OCI-LY3 (cell line): ENCODE data around the gene SLC22A3.

Experiments
- H2AFZ ChIP-seq: fragments of 200-600, 300-600 bp; shearing (Covaris generic); 2 replicates; pipeline ENCODE4 v1.6.0; 2014; ENCODE audit warnings: antibody characterized with exemption, low read depth, low read length
- H3K27ac ChIP-seq: fragments of 200-600, 300-600 bp; sonication (generic); 2 replicates; pipeline ENCODE4 v1.5.1; 2014; ENCODE audit warnings: mild to moderate bottlenecking, low read length, moderate library complexity, mixed read lengths
- H3K27me3 ChIP-seq: fragments of 200-600, 300-600 bp; sonication (generic); 2 replicates; pipeline ENCODE4 v1.6.1; 2014; ENCODE audit warnings: low read depth, low read length, mixed read lengths
- H3K36me3 ChIP-seq: fragments of 200-600, 300-600 bp; sonication (generic); replicated peaks from 2 replicates; pipeline ENCODE3; 2014; ENCODE audit warnings: low read depth, low read length, mixed read lengths
- H3K4me1 ChIP-seq: fragments of 300-600, 200-600 bp; sonication (generic); 2 replicates; pipeline ENCODE4 v1.6.1; 2014; ENCODE audit warnings: low read length, mixed read lengths
- H3K4me2 ChIP-seq: fragments of 200-600, 300-600 bp; sonication (generic); 2 replicates; pipeline ENCODE4 v1.6.1; 2014; ENCODE audit warnings: low read length, mixed read lengths
- H3K4me3 ChIP-seq: fragments of 300-600, 200-600 bp; sonication (generic); 2 replicates; pipeline ENCODE4 v1.5.1; 2014; ENCODE audit warnings: antibody characterized with exemption, mild to moderate bottlenecking, low read length, moderate library complexity
- H3K79me2 ChIP-seq: fragments of 300-600, 200-600 bp; shearing (Covaris generic); 2 replicates; pipeline ENCODE4 v1.6.1; 2014; ENCODE audit warnings: mild to moderate bottlenecking, low read length, mixed read lengths
- H3K9ac ChIP-seq: fragments of 300-600, 200-600 bp; shearing (Covaris generic); 2 replicates; pipeline ENCODE4 v1.6.0; 2014; ENCODE audit warnings: mild to moderate bottlenecking, low read length, moderate library complexity
- H3K9me3 ChIP-seq: fragments of 200-600, 300-600 bp; shearing (Covaris generic); 2 replicates; pipeline ENCODE4 v1.6.1; 2014; ENCODE audit warnings: low read length, mixed read lengths; ENCODE audit not compliant: insufficient read depth
- H4K20me1 ChIP-seq: fragments of 200-600, 300-600 bp; sonication (generic); 2 replicates; pipeline ENCODE4 v1.6.1; 2016; ENCODE audit warnings: low read length, mixed read lengths; ENCODE audit not compliant: insufficient read depth
- EZH2phosphoT487 ChIP-seq: fragments of 200-600 bp; shearing (Covaris generic); IDR thresholded peaks from 2 replicates; pipeline ENCODE4 v1.6.1; 2018; ENCODE audit warnings: antibody characterized with exemption, mixed run types, low read depth
- TF ChIP-seq, protein P1 (sequence below): fragments of 200-600, 300-600 bp; sonication (generic); IDR thresholded peaks from 2 replicates; pipeline ENCODE4 v1.5.1; 2014; ENCODE audit warnings: antibody characterized with exemption, low read length, low read depth

Gene SLC22A3

DNA sequence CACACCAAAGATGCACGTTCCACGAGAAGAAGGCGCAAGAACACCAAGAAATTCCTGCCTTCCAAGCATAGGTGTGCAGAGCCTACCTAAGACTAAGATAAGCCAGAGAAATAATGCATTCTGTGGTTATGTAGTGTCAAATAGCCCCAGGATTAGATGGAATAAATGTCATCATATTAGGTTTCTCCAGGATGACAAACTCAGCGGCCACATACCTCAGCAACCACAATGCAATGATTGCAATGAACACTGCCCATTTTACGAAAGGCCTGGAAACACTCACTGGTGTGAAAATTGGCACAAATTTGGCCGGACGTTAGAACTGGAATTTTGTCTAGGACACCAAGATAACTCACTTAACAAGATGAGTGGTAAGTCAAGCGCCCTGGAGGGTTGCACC lies 129.7 kb downstream of the SLC22A3 start:
- H4K20me1 ChIP-seq = no peaks in the 10 kb centered on the region
- no peak overlapping the region for H3K27ac ChIP-seq
- no peaks in the 10 kb centered on the region for H3K9me3 ChIP-seq
- H3K9ac ChIP-seq = no peak overlapping the region
- H2AFZ ChIP-seq = no peak overlapping the region
- no peaks in the 10 kb centered on the region for H3K27me3 ChIP-seq
- H3K36me3 ChIP-seq = no peaks in the 10 kb centered on the region
- no peak overlapping the region for H3K4me3 ChIP-seq
- H3K4me2 ChIP-seq = no peak overlapping the region
- H3K4me1 ChIP-seq = no peaks in the 10 kb centered on the region
- no peaks in the 10 kb centered on the region for H3K79me2 ChIP-seq
- TF ChIP-seq, protein P1, sequence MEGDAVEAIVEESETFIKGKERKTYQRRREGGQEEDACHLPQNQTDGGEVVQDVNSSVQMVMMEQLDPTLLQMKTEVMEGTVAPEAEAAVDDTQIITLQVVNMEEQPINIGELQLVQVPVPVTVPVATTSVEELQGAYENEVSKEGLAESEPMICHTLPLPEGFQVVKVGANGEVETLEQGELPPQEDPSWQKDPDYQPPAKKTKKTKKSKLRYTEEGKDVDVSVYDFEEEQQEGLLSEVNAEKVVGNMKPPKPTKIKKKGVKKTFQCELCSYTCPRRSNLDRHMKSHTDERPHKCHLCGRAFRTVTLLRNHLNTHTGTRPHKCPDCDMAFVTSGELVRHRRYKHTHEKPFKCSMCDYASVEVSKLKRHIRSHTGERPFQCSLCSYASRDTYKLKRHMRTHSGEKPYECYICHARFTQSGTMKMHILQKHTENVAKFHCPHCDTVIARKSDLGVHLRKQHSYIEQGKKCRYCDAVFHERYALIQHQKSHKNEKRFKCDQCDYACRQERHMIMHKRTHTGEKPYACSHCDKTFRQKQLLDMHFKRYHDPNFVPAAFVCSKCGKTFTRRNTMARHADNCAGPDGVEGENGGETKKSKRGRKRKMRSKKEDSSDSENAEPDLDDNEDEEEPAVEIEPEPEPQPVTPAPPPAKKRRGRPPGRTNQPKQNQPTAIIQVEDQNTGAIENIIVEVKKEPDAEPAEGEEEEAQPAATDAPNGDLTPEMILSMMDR = no peak
- no peak for TF ChIP-seq EZH2phosphoT487

DNA sequence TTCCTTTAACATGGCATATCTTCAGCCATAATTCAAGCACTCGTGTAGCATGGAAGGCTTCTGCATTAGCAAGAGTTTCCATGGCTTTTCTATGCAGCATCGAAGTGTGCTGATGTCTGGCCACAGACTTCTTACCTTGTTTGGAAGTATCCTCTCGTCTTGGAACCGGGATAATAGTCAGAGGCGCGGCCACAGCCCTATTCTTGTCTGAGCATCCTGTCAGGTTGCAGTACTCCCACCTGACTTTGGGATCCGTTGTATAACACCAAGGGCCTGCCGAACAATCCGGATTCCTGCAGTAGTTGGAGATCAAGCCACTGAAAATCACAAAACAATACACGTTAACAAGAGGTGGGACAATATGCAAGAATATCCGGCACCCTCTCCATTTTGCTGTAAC lies 138.9 kb downstream of the SLC22A3 start:
- H4K20me1 ChIP-seq = no peaks in the 10 kb centered on the region
- H3K27ac ChIP-seq = no peak overlapping the region
- no peaks in the 10 kb centered on the region for H3K36me3 ChIP-seq
- no peak overlapping the region for H3K4me2 ChIP-seq
- H3K27me3 ChIP-seq = no peaks in the 10 kb centered on the region
- H3K9ac ChIP-seq = no peak overlapping the region
- no peaks in the 10 kb centered on the region for H3K79me2 ChIP-seq
- H3K9me3 ChIP-seq = no peaks in the 10 kb centered on the region
- H2AFZ ChIP-seq = no peak overlapping the region
- TF ChIP-seq EZH2phosphoT487 = no peak
- TF ChIP-seq, protein P1 = no peak
- H3K4me3 ChIP-seq = no peak overlapping the region
- no peaks in the 10 kb centered on the region for H3K4me1 ChIP-seq

DNA sequence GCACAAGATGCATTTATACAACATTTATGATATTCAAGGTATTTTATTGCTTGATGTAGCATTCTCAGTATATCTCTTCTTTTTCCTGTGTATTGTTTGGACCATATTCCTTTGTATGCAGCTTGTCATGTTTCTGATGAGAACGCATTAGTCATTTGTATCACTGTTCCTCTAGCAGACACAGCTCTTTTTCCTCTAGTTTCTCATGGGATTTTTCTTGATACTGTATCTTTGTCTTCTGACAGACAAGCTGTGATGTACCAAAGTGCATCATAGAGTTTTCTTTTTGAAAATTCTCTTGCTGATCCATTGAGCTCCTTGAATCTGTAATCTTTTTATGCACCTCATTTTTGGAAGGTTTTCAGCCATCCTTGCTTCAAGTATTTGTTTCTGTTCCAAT lies 140.9 kb downstream of the SLC22A3 start:
- H3K9me3 ChIP-seq = no peaks in the 10 kb centered on the region
- no peaks in the 10 kb centered on the region for H3K27me3 ChIP-seq
- H3K4me2 ChIP-seq = no peak overlapping the region
- no peak overlapping the region for H2AFZ ChIP-seq
- no peak for TF ChIP-seq EZH2phosphoT487
- TF ChIP-seq, protein P1 = no peak
- H4K20me1 ChIP-seq = no peaks in the 10 kb centered on the region
- no peaks in the 10 kb centered on the region for H3K79me2 ChIP-seq
- no peak overlapping the region for H3K9ac ChIP-seq
- H3K4me3 ChIP-seq = no peak overlapping the region
- H3K27ac ChIP-seq = no peak overlapping the region
- H3K4me1 ChIP-seq = no peaks in the 10 kb centered on the region
- no peaks in the 10 kb centered on the region for H3K36me3 ChIP-seq

DNA sequence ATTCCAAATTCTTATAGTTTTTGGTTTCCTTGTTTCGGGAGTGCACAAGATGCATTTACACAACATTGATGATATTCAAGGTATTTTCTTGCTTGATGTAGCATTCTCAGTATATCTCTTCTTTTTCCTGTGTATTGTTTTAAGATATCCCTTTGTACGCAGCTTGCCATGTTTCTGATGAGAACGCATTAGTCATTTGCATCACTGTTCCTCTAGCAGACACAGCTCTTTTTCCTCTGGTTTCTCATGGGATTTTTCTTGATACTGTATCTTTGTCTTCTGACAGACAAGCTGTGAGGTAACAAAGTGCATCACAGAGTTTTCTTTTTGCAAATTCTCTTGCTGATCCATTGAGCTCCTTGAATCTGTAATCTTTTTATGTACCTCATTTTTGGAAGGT lies 146.4 kb downstream of the SLC22A3 start:
- no peaks in the 10 kb centered on the region for H3K4me1 ChIP-seq
- H3K9ac ChIP-seq = no peak overlapping the region
- H3K36me3 ChIP-seq = no peaks in the 10 kb centered on the region
- no peak for TF ChIP-seq EZH2phosphoT487
- TF ChIP-seq, protein P1 = no peak
- H3K4me3 ChIP-seq = no peak overlapping the region
- no peaks in the 10 kb centered on the region for H3K9me3 ChIP-seq
- H3K27ac ChIP-seq = no peak overlapping the region
- H3K79me2 ChIP-seq = no peaks in the 10 kb centered on the region
- H2AFZ ChIP-seq = no peak overlapping the region
- 0 out of 2 replicates have a peak, but pooled peaks cover 2% of the 10 kb centered on the region for H3K27me3 ChIP-seq
- no peaks in the 10 kb centered on the region for H4K20me1 ChIP-seq
- no peak overlapping the region for H3K4me2 ChIP-seq
